HCT116 (cell line): ENCODE data around the gene OBSL1. TPM values are rescaled to one million over a fixed set of nuclear protein-coding genes. Genes with fewer than 3 reads are reported as not detected.

Experiments
- CEBPB ChIP-seq: IDR thresholded peaks from 2 replicates; pipeline ENCODE4 v1.6.1; 2012; ENCODE audit warnings: low read depth
- EGR1 ChIP-seq: IDR thresholded peaks from 2 replicates; pipeline ENCODE4 v1.6.1; 2012; ENCODE audit warnings: low read depth
- ELF1 ChIP-seq: IDR thresholded peaks from 2 replicates; pipeline ENCODE4 v1.6.1; 2012; ENCODE audit warnings: low read depth, borderline replicate concordance
- EZH2 ChIP-seq: fragments of 200-600 bp; sonication (generic); IDR thresholded peaks from 2 replicates; pipeline ENCODE4 v1.6.1; 2017; ENCODE audit warnings: antibody characterized with exemption, mixed run types
- EZH2phosphoT487 ChIP-seq: fragments of 200-600 bp; IDR thresholded peaks from 2 replicates; pipeline ENCODE4 v1.6.1; 2018; ENCODE audit warnings: antibody characterized with exemption, borderline replicate concordance
- POLR2A ChIP-seq: IDR thresholded peaks from 2 replicates; pipeline ENCODE4 v1.7.0; 2011; ENCODE audit warnings: borderline replicate concordance; ENCODE audit not compliant: insufficient read depth, insufficient read length; ENCODE audit errors: extremely low read depth
- POLR2AphosphoS5 ChIP-seq: IDR thresholded peaks from 2 replicates; pipeline ENCODE4 v1.6.1; 2011; ENCODE audit warnings: mild to moderate bottlenecking, low read depth, low read length, moderate library complexity
- RAD21 ChIP-seq: IDR thresholded peaks from 2 replicates; pipeline ENCODE4 v1.6.1; 2012; ENCODE audit warnings: low read depth, mild to moderate bottlenecking
- SP1 ChIP-seq: IDR thresholded peaks from 2 replicates; pipeline ENCODE4 v1.6.1; 2012; ENCODE audit warnings: low read depth
- TCF7L2 ChIP-seq: IDR thresholded peaks from 2 replicates; pipeline ENCODE4 v1.7.0; 2011; ENCODE audit warnings: borderline replicate concordance, inconsistent platforms; ENCODE audit not compliant: insufficient read depth, insufficient read length; ENCODE audit errors: extremely low read depth
- ZFX ChIP-seq: fragments of 450-650 bp; IDR thresholded peaks from 2 replicates; pipeline ENCODE4 v1.6.1; 2017
- ZNF274 ChIP-seq: fragments of 200-500 bp; sonication (Bioruptor generic); IDR thresholded peaks from 2 replicates; pipeline ENCODE4 v1.6.1; 2014; ENCODE audit warnings: mild to moderate bottlenecking, low read depth, low read length, inconsistent platforms
- total RNA-seq: library from RNA; stranded (reverse); gene quantifications from one replicate; pipeline ENCODE4 v1.2.1, GENCODE V29; 2021; ENCODE audit not compliant: unreplicated experiment
- TF ChIP-seq, protein P1 (sequence below), 3 experiments: fragments of 200-600 bp in 1 of 3; sonication (generic) in 1 of 3; IDR thresholded peaks in 2 of 3; conservative IDR thresholded peaks in 1 of 3; 2 replicates each; pipeline ENCODE4 v1.5.1; 2012 to 2017; ENCODE audit warnings: low read depth in 2 of 3, low read length in 2 of 3, antibody characterized with exemption in 1 of 3, borderline replicate concordance in 1 of 3, control low read depth in 1 of 3, mild to moderate bottlenecking in 1 of 3, mixed read lengths in 1 of 3, mixed run types in 1 of 3, moderate library complexity in 1 of 3; ENCODE audit not compliant: insufficient read depth in 1 of 3
- TF ChIP-seq, protein P2 (sequence below): IDR thresholded peaks from 2 replicates; pipeline ENCODE4 v1.6.1; 2012
- TF ChIP-seq, protein P3 (sequence below): IDR thresholded peaks from 2 replicates; pipeline ENCODE4 v1.6.1; 2012

Gene OBSL1
- total RNA-seq, 1 experiment from 2014 or later: 45.2 TPM

DNA sequence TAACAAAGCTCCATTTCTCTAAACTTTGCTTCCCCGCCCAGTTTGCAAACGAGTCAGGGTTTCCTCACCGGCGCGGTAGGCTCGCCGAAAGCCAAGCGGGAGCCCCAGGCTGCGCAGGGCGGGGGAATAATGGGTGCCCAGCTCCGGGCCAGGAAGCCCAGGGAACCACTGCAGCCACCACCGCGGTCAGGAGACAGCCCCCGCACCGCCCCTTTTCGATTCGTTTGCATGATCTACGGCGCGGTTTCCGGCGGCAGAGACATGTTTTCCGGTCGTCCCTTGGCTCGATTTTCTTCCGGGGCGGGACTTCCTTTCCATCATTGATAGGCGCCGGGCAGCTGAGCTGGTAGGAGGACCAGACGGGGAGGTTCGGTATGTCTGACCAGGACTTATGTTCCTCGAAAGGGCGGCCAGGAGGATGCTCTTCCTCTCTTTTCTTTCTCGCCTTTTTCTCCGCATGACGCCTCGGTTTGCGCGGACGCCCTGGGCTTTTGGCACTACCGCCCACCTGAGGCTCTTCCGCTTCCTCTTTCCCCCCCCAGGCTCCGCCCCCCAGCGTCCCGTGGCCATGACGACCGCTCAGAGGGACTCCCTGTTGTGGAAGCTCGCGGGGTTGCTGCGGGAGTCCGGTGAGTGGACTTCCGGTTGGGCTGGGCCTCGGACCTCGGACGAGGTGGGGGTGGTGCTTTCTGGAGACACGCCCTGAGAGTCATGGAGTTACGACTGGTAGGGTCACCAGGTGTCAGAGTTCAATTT lies 26.4 kb upstream of the OBSL1 start, which contains the start of gene STK11IP (continued):
- peak; percentile 13 for TF ChIP-seq TCF7L2
- TF ChIP-seq POLR2A: peak; percentile 76
- TF ChIP-seq ELF1: peak; percentile 96
- TF ChIP-seq, protein P1, sequence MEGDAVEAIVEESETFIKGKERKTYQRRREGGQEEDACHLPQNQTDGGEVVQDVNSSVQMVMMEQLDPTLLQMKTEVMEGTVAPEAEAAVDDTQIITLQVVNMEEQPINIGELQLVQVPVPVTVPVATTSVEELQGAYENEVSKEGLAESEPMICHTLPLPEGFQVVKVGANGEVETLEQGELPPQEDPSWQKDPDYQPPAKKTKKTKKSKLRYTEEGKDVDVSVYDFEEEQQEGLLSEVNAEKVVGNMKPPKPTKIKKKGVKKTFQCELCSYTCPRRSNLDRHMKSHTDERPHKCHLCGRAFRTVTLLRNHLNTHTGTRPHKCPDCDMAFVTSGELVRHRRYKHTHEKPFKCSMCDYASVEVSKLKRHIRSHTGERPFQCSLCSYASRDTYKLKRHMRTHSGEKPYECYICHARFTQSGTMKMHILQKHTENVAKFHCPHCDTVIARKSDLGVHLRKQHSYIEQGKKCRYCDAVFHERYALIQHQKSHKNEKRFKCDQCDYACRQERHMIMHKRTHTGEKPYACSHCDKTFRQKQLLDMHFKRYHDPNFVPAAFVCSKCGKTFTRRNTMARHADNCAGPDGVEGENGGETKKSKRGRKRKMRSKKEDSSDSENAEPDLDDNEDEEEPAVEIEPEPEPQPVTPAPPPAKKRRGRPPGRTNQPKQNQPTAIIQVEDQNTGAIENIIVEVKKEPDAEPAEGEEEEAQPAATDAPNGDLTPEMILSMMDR (IDR thresholded peaks at IDR 0.05 in 2 of 3, conservative IDR thresholded peaks at IDR 0.05 in 1 of 3; ENCODE audit: borderline replicate concordance in 1 of 3, insufficient read depth in 1 of 3, low read depth in 2 of 3, low read length in 2 of 3): no peak
- TF ChIP-seq EGR1: peak; percentile 83
- TF ChIP-seq EZH2: no peak
- TF ChIP-seq, protein P2, sequence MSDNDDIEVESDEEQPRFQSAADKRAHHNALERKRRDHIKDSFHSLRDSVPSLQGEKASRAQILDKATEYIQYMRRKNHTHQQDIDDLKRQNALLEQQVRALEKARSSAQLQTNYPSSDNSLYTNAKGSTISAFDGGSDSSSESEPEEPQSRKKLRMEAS: peak; percentile 87
- TF ChIP-seq ZFX: no peak
- TF ChIP-seq, protein P3, sequence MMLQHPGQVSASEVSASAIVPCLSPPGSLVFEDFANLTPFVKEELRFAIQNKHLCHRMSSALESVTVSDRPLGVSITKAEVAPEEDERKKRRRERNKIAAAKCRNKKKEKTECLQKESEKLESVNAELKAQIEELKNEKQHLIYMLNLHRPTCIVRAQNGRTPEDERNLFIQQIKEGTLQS: no peak
- peak; percentile 97 for TF ChIP-seq POLR2AphosphoS5
- TF ChIP-seq CEBPB: no peak
- no peak for TF ChIP-seq EZH2phosphoT487
- no peak for TF ChIP-seq ZNF274
- TF ChIP-seq SP1: peak; percentile 78; the same call in 1 of the 2 replicates
- no peak for TF ChIP-seq RAD21
- TF ChIP-seq, all 23 proteins: peak for 11
